ENCODE results near the gene DUOXA1. TPM values are rescaled to one million over a fixed set of nuclear protein-coding genes. Genes with fewer than 3 reads are reported as not detected.

Gene DUOXA1
- total and polyA plus RNA-seq, 2 of the 4 experiments (the other 2 are of a cell fraction), result 0.02 TPM; not detected in 1

DNA sequence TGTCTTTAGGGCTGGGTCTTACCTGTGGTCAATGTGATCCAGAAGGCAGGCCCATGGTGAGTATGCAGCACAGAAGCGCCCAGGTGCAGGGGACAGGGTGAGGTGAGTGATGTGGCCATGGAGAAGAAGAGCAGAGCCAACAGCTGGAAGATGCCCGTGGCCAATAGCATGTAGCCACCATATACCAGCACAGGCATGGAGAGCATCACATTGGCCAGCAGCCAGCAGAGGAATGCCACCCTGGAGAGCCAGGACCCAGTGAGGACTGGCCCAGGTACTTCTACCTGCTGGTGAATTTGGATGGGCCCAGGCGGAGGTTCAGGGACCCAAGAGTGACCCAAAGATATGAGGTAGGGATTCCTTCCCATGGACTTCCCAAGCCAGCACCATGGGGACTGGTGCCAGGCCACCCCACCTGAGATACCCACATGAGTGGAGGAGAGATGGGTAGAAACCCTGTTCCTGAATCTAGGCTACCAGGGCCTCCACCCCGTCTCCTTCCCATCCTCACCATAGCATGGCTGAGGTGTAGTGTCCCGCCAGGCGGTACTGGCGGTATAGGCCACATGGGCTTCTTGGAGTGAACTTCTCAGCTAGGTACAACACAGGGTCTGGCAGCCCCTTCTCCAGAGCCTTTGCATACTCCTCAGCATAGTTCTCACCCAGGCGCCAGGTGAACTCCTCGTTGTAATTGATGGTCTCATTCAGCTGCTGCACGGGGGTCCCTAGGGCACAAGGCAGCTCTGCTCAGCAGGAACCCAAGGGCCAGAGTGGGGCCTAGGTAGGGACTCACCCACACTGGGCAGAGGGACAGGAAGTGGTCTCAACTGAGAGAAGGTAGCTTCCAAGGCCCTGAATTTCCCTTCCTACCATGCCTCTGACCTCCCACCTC lies 9.4 kb downstream of the DUOXA1 start:
- Histone ChIP-seq H2BK5ac (ENCODE audit: low read depth, low read length, poor library complexity, severe bottlenecking) (no peak overlapping the region), H2BK15ac (ENCODE audit: low read depth, low read length) (no peak overlapping the region), H3K4me1 (ENCODE audit: control insufficient read depth, insufficient read depth, low read length) (peaks cover 3% of the 10 kb centered on the region), H3K27ac (ENCODE audit: insufficient read depth, low read length) (no peak overlapping the region), H3K14ac (replicated peaks; ENCODE audit: low read depth, low read length) (no peak overlapping the region), H3K9ac (ENCODE audit: low read depth, low read length) (no peak overlapping the region), H2AFZ (replicated peaks; ENCODE audit: low read length, poor library complexity) (no peak overlapping the region), H2AK5ac (ENCODE audit: low read depth, low read length) (no peak overlapping the region), H3K79me1 (ENCODE audit: low read depth in 1 of 2, low read length in 2 of 2) (no peaks in the 10 kb centered on the region), H4K20me1 (ENCODE audit: insufficient read depth, low read length) (no peaks in the 10 kb centered on the region), H3K4ac (ENCODE audit: low read depth, low read length) (no peak overlapping the region), H3K4me2 (ENCODE audit: low read depth, low read length) (no peak overlapping the region), H4K91ac (ENCODE audit: insufficient read depth, low read depth, low read length) (no peak overlapping the region), H3K23ac (ENCODE audit: low read depth, low read length) (no peak overlapping the region), H3K27me3 (ENCODE audit: control insufficient read depth, insufficient read depth, low read length) (peaks cover 32% of the 10 kb centered on the region), H2BK120ac (ENCODE audit: low read depth, low read length) (no peak overlapping the region), H3K4me3 (ENCODE audit: insufficient read depth, low read depth, low read length) (no peak overlapping the region), H3K56ac (ENCODE audit: extremely low read depth, insufficient read depth, low read length) (no peak overlapping the region), H4K5ac (ENCODE audit: low read depth, low read length) (no peak overlapping the region), H3K36me3 (ENCODE audit: control insufficient read depth, insufficient read depth, low read length) (no peaks in the 10 kb centered on the region), H3K9me3 (ENCODE audit: control insufficient read depth, insufficient read depth, low read length) (no peaks in the 10 kb centered on the region), H3K18ac (ENCODE audit: low read depth, low read length) (no peak overlapping the region), H3K9me1 (ENCODE audit: insufficient read depth, low read length) (no peaks in the 10 kb centered on the region), H2BK20ac (ENCODE audit: low read depth, low read length) (no peak overlapping the region), H4K8ac (ENCODE audit: low read depth in 2 of 2, low read length in 2 of 2) (no peak overlapping the region), H2AK9ac (replicated peaks; ENCODE audit: low read depth, low read length, poor library complexity) (no peak overlapping the region)
- TF ChIP-seq NFE2L2 (IDR thresholded peaks at IDR 0.05; ENCODE audit: low read depth, low read length) (no peak), CTCF (conservative IDR thresholded peaks at IDR 0.05; ENCODE audit: low read depth, low read length) (no peak), CEBPB (IDR thresholded peaks at IDR 0.05; ENCODE audit: low read depth, low read length) (no peak), USF2 (IDR thresholded peaks at IDR 0.05; ENCODE audit: low read depth, low read length) (no peak), RAD21 (IDR thresholded peaks at IDR 0.05; ENCODE audit: low read length) (no peak), MAFK (IDR thresholded peaks at IDR 0.05; ENCODE audit: low read depth, low read length) (no peak), RFX5 (IDR thresholded peaks at IDR 0.05; ENCODE audit: low read depth, low read length) (no peak)
- CTCF ChIA-PET, result no interaction called here
- in situ Hi-C loops (cut with MboI; ENCODE audit: low sequenced_read_pairs) (no loop called here), intact Hi-C loops (cut with micrococcal nuclease) (no loop called here), dilution Hi-C loops (cut with HindIII; ENCODE audit: low sequenced_read_pairs, unreplicated experiment) (no loop called here)
- ATAC-seq (ENCODE audit: low read depth), result no peak
- no peak for DNase-seq
- 100% methylated on average over 2 of the region's 10 CpGs; no CpG with 5 or more reads in 1 of the 2 experiments for WGBS, 2 experiments (ENCODE audit: extremely low coverage in 2 of 2, insufficient read length in 1 of 2)
- POLR2A ChIA-PET (ENCODE audit: unreplicated experiment), result no interaction called here
- no TSS peak for BruUV-seq (replicated peaks)

Data from IMR-90 (cell line).